ENCODE results near the gene USP10. TPM values are rescaled to one million over a fixed set of nuclear protein-coding genes. Genes with fewer than 3 reads are reported as not detected.

The USP10 gene
- total RNA-seq, 4 donors from 2014 or later, result 31.7 to 56.1 (median 43.2) TPM

DNA sequence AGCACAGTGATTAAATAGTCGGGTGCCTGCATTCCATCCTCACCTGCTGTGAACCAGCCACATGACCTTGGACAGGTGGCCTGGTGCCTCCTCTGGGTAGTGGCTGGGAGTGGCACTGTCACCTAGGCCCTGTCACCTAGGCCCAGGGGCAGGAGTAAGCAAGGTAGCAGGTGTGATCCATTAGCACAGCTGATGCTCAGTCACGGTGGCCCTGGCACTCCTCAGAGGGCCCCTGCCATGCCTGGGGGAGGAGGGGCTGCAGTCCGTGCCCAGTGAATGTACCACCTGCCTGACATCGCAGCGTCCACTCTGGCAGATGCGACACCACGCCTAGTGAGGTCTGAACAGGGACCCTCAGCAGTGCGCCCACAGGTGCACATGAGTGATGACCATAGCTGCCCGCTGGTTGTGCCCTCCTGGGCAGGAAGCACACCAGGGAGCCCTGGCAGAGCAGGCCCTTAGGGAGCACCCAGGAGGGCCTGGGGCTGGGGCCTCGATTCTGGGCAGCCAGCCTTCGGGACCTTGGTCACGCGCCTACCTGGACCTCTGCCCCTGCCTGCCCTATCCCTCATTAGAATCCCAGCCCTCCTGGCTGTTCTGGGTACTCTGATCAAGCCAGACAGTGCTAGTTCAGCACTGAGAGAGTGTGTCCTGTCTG, 86.9 kb downstream of the USP10 start:
- 76 to 88% methylated on average over 7 to 9 of the region's 13 CpGs for WGBS, 2 donors
- Histone ChIP-seq H3K27ac (no peak overlapping the region), H3K36me3 (no peaks in the 10 kb centered on the region), H3K9me3 (no peaks in the 10 kb centered on the region), H3K4me1 (peaks cover 0 to 15% (median 3%) of the 10 kb centered on the region in 4 donors), H3K4me3 (no peak overlapping the region), H3K27me3 (no peaks in the 10 kb centered on the region)
- TF ChIP-seq EP300 (IDR thresholded peaks at IDR 0.05) (no peak), POLR2A (IDR thresholded peaks at IDR 0.05) (no peak)
- TF ChIP-seq, protein P1, sequence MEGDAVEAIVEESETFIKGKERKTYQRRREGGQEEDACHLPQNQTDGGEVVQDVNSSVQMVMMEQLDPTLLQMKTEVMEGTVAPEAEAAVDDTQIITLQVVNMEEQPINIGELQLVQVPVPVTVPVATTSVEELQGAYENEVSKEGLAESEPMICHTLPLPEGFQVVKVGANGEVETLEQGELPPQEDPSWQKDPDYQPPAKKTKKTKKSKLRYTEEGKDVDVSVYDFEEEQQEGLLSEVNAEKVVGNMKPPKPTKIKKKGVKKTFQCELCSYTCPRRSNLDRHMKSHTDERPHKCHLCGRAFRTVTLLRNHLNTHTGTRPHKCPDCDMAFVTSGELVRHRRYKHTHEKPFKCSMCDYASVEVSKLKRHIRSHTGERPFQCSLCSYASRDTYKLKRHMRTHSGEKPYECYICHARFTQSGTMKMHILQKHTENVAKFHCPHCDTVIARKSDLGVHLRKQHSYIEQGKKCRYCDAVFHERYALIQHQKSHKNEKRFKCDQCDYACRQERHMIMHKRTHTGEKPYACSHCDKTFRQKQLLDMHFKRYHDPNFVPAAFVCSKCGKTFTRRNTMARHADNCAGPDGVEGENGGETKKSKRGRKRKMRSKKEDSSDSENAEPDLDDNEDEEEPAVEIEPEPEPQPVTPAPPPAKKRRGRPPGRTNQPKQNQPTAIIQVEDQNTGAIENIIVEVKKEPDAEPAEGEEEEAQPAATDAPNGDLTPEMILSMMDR (IDR thresholded peaks at IDR 0.05), result no peak
- DNase-seq (ENCODE audit: low spot score in 2 of 2), result no peak

DNA sequence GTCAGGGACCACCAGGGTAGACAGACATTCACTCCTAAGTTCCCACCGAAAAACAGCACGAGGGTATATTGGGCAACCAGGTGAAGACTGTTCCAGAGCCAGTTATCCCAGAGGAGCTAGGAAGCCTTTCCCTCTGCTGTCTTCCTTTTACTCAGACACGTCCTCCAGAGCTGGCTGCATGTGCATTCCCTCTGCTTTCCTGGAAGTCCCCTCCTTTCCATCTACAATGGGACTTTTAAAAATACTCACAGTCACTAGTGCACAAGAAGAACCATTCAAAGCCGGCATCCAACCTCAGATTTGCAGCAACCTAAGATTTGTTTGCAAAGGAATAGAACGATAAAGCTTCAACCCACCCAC, 87.4 kb downstream of the USP10 start:
- Histone ChIP-seq H3K27me3 (no peaks in the 10 kb centered on the region), H3K36me3 (no peaks in the 10 kb centered on the region), H3K9me3 (no peaks in the 10 kb centered on the region), H3K4me1 (peaks cover 0 to 15% (median 3%) of the 10 kb centered on the region in 4 donors), H3K27ac (peak overlapping the region in 1 of 4 donors; percentile 31), H3K4me3 (no peak overlapping the region)
- WGBS, 2 donors, result 47 to 48% methylated on average over 5 of the region's 5 CpGs
- no peak for DNase-seq (ENCODE audit: low spot score in 2 of 2)
- TF ChIP-seq EP300 (IDR thresholded peaks at IDR 0.05) (no peak), POLR2A (IDR thresholded peaks at IDR 0.05) (no peak)
- TF ChIP-seq, protein P1 (IDR thresholded peaks at IDR 0.05), result no peak

DNA sequence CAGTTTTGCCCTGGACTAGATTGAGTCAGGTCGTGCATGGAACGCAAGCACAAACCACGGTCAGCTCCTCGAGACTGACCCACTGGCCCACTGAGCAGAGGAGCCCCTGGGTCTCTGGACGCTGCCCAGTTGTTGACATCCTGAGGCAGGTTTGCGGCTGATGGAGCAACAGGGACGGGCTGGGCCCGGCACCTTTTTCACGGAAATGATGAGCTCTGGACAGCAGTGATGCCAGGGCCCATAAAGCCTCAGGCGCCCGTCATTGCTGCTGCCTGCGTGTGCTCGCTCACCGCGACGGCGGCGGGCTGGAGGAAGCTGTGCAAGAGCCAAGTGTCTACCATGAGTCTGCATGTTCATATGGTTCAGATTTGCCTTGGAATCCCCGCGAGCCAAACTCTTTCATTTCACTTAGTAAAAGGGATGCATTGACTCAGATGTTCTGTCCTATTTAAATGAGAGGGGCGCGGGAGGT, 89.2 kb downstream of the USP10 start:
- TF ChIP-seq POLR2A (IDR thresholded peaks at IDR 0.05) (no peak), EP300 (IDR thresholded peaks at IDR 0.05) (no peak)
- TF ChIP-seq, protein P1 (IDR thresholded peaks at IDR 0.05), result no peak
- no peaks in the 10 kb centered on the region for H3K9me3 ChIP-seq
- no peak for DNase-seq (ENCODE audit: low spot score in 2 of 2)
- H3K36me3 ChIP-seq, result no peaks in the 10 kb centered on the region
- peak overlapping the region in 1 of 4 donors; percentile 8 for H3K27ac ChIP-seq
- H3K27me3 ChIP-seq, result no peaks in the 10 kb centered on the region
- H3K4me3 ChIP-seq, result no peak overlapping the region
- WGBS, 2 donors, result 84 to 94% methylated on average over 21 of the region's 22 CpGs
- peaks cover 0 to 15% (median 3%) of the 10 kb centered on the region in 4 donors for H3K4me1 ChIP-seq

DNA sequence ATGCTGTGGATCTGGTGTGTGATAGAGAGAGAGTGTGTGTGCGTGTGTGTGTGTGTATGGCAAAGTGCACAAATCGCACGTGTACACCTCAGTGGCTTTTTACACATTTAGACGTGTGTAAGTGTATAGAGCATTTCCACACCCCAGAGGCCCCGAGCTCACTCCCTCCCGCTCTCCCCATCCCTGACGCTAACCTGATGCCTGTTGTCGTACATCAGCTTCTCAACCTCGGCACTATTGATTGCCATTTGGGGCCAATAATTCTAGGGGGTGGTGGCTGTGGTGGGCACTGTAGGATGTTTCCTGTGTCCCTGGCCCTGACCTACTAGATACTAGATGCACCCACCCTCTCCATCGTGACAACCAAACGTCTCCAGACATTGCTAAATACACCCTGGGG, 89.6 kb downstream of the USP10 start:
- Histone ChIP-seq H3K36me3 (no peaks in the 10 kb centered on the region), H3K27ac (no peak overlapping the region), H3K4me3 (no peak overlapping the region), H3K4me1 (peaks cover 0 to 16% (median 3%) of the 10 kb centered on the region in 4 donors), H3K9me3 (no peaks in the 10 kb centered on the region), H3K27me3 (no peaks in the 10 kb centered on the region)
- WGBS, 2 donors, result 82 to 87% methylated on average over 11 of the region's 11 CpGs
- DNase-seq (ENCODE audit: low spot score in 2 of 2), result no peak
- no peak for TF ChIP-seq POLR2A (IDR thresholded peaks at IDR 0.05)
- TF ChIP-seq, protein P1 (IDR thresholded peaks at IDR 0.05), result no peak
- no peak for TF ChIP-seq EP300 (IDR thresholded peaks at IDR 0.05)

DNA sequence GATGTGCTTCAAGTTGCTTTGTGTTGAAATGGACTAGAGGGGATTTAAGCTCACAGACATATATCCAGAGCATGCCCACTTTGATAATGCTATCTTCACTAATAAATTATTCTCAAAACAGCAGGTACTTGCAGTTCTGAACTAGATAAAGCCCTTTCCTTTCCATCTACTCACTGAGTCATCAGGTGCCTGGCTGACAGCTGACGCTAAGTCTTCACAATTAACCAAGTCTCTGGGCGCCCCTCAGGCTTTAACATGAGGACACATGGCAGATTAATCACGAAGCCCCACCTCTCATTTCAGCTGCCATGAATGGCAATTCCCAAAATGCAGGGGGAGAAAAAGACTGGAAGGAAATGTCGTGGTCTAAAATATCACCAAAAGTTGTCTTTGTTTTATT, 90.5 kb downstream of the USP10 start:
- peaks cover 0 to 24% (median 3%) of the 10 kb centered on the region in 4 donors for H3K4me1 ChIP-seq
- no peak for DNase-seq (ENCODE audit: low spot score in 2 of 2)
- no peaks in the 10 kb centered on the region for H3K27me3 ChIP-seq
- TF ChIP-seq POLR2A (IDR thresholded peaks at IDR 0.05) (no peak), EP300 (IDR thresholded peaks at IDR 0.05) (no peak)
- TF ChIP-seq, protein P1 (IDR thresholded peaks at IDR 0.05), result no peak
- H3K36me3 ChIP-seq, result no peaks in the 10 kb centered on the region
- 90 to 95% methylated on average over 4 of the region's 4 CpGs for WGBS, 2 donors
- H3K4me3 ChIP-seq, result no peak overlapping the region
- H3K9me3 ChIP-seq, result no peaks in the 10 kb centered on the region
- H3K27ac ChIP-seq, result no peak overlapping the region

Measured in tibial nerve (tissue), 4 donors.